Skin of body (tissue), 2 donors: ENCODE measurements around the gene GGCX. TPM values are rescaled to one million over a fixed set of nuclear protein-coding genes. Genes with fewer than 3 reads are reported as not detected.
A peak's percentile ranks its signal among the peaks of the same experiment; 100 is the strongest.
"Not testable (repeated sequence)": the region's sequence is repeated elsewhere in the genome, so short reads cannot be mapped to it uniquely, and the experiment has no call there.

Experiments used
- DNase-seq: peaks from one replicate; lab custom pipeline; 2025; lab: John Stamatoyannopoulos, UW
- total RNA-seq: library from RNA; depleted of rRNA; stranded (reverse); fragments of >200 nt; gene quantifications from one replicate; pipeline ENCODE4 v1.2.3, GENCODE V29; 2014

Gene GGCX
- total RNA-seq, result 24.4 TPM

- peak; percentile 89 for DNase-seq
Measured at GRCh38 chr2:85561280-85562212, at the start of gene GGCX. Gene GGCX, minus strand, starts transcription at chr2:85561493. Its CDS starts 65 bp downstream, at chr2:85561428.

- DNase-seq, result no peak
Measured at GRCh38 chr2:85607268-85608215, 46.2 kb upstream of the GGCX start.

- no peak for DNase-seq
Measured at GRCh38 chr2:85606116-85606455, 44.8 kb upstream of the GGCX start.

GRCh38 chr2:85605406-85606115, 44.3 kb upstream of the GGCX start:
- DNase-seq, result peak; percentile 42

- DNase-seq, result no peak
Measured at GRCh38 chr2:85604568-85605339, 43.5 kb upstream of the GGCX start.

GRCh38 chr2:85604133-85604444, 42.8 kb upstream of the GGCX start:
- not testable (repeated sequence) for DNase-seq

- peak; percentile 88 for DNase-seq
Measured at GRCh38 chr2:85602476-85603234, 41.4 kb upstream of the GGCX start, which contains the start of gene TMEM150A. Gene TMEM150A, minus strand, starts transcription at chr2:85602698. Its CDS starts 750 bp downstream, at chr2:85601948.

GRCh38 chr2:85601771-85602475, 40.6 kb upstream of the GGCX start:
- DNase-seq, result no peak

- DNase-seq, result no peak
Measured at GRCh38 chr2:85600951-85601770, 39.9 kb upstream of the GGCX start.

- no peak for DNase-seq
Measured at GRCh38 chr2:85600235-85600575, 38.9 kb upstream of the GGCX start.

GRCh38 chr2:85599468-85600234, 38.4 kb upstream of the GGCX start:
- DNase-seq, result no peak

GRCh38 chr2:85598594-85599340, 37.5 kb upstream of the GGCX start:
- DNase-seq, result no peak

- no peak for DNase-seq
Measured at GRCh38 chr2:85597241-85597640, 35.9 kb upstream of the GGCX start.

- no peak for DNase-seq
Measured at GRCh38 chr2:85596486-85597143, 35.3 kb upstream of the GGCX start.

- no peak for DNase-seq
Measured at GRCh38 chr2:85596026-85596333, 34.7 kb upstream of the GGCX start.

- DNase-seq, result peak; percentile 100
Measured at GRCh38 chr2:85595301-85596025, 34.2 kb upstream of the GGCX start, which contains the start of gene RNF181. Gene RNF181, plus strand, starts transcription at chr2:85595745. Its CDS starts 19 bp downstream, at chr2:85595764.
